Stimulated activated CD4-positive, alpha-beta T cell treated with anti-CD3 and anti-CD28 coated beads, TNF-alpha, amount 100 ng/mL, for 24 hours (primary cell): ENCODE measurements around the gene POLDIP2.
"Not testable (repeated sequence)": the region's sequence is repeated elsewhere in the genome, so short reads cannot be mapped to it uniquely, and the experiment has no call there.

Source experiments
- DNase-seq, 3 experiments: peaks; one replicate each; pipeline ENCODE4 v3.0.0-alpha.2; 2020; ENCODE audit warnings: low read depth in 3 of 3

The POLDIP2 gene

GRCh38 chr17:28365487-28365886 is 8.2 kb upstream of the POLDIP2 start:
- no peak for DNase-seq

GRCh38 chr17:28364665-28365363 is 7.5 kb upstream of the POLDIP2 start, which contains the start of gene SEBOX:
Gene SEBOX (minus strand): TSS chr17:28365199. CDS start chr17:28365151, 48 bp downstream.
- no peak for DNase-seq

- DNase-seq, result no peak
Measured at GRCh38 chr17:28363776-28364650, 6.7 kb upstream of the POLDIP2 start.

GRCh38 chr17:28363186-28363585 is 5.9 kb upstream of the POLDIP2 start:
- no peak for DNase-seq

- DNase-seq, result no peak
Measured at GRCh38 chr17:28357901-28358197, 522 bp upstream of the POLDIP2 start.

GRCh38 chr17:28350271-28350670 is 7.1 kb downstream of the POLDIP2 start:
- DNase-seq, result no peak

GRCh38 chr17:28348979-28349378 is 8.3 kb downstream of the POLDIP2 start:
- DNase-seq, result no peak

GRCh38 chr17:28347261-28347891 is 10.0 kb downstream of the POLDIP2 start:
- no peak for DNase-seq

- DNase-seq, result no peak
Measured at GRCh38 chr17:28346746-28347246, 10.5 kb downstream of the POLDIP2 start.

GRCh38 chr17:28346199-28346580 is 11.1 kb downstream of the POLDIP2 start:
- DNase-seq, result no peak

GRCh38 chr17:28345419-28346198 is 11.7 kb downstream of the POLDIP2 start:
- no peak for DNase-seq

- no peak for DNase-seq
Measured at GRCh38 chr17:28344435-28344901, 12.9 kb downstream of the POLDIP2 start.

GRCh38 chr17:28344011-28344410 is 13.3 kb downstream of the POLDIP2 start:
- DNase-seq, result no peak

- DNase-seq, result no peak
Measured at GRCh38 chr17:28343491-28343932, 13.8 kb downstream of the POLDIP2 start.

- no peak for DNase-seq
Measured at GRCh38 chr17:28342313-28342712, 15.0 kb downstream of the POLDIP2 start.

- no peak for DNase-seq
Measured at GRCh38 chr17:28341516-28341915, 15.8 kb downstream of the POLDIP2 start.

GRCh38 chr17:28340374-28340773 is 17.0 kb downstream of the POLDIP2 start:
- no peak for DNase-seq

- no peak for DNase-seq
Measured at GRCh38 chr17:28339431-28339830, 17.9 kb downstream of the POLDIP2 start.

GRCh38 chr17:28338769-28339212 is 18.5 kb downstream of the POLDIP2 start:
- DNase-seq, result not testable (repeated sequence)

GRCh38 chr17:28338056-28338768 is 19.1 kb downstream of the POLDIP2 start:
- no peak for DNase-seq
